Measurements from ENCODE around the gene WDR49.

DNA sequence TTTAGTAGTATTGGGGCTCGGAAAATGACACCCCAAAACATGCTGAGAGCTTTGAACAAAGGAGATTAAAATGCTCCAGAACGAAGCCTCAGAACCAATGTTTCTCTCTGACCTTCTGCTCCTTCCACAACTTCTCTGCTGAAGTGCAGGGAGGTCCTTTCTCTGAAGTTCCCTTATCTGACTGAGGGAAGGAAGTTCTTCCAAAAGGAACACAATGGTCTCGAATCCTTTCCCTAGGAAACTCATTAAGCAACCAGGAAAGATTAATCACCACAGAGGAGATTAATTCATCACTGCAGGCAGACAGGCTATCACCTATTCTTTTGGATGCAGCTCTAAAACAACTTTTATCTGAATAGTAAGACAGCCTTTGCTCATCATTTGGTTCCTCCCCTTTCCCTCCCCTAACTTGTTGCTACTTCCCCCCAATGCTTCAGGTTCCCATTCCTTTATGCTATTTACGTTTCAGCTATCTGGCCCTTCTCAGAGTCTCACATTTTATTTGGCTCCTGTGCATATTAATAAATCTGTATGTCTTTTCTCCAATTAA, 18.2 kb upstream of the WDR49 start:
- TF ChIP-seq, protein P1, sequence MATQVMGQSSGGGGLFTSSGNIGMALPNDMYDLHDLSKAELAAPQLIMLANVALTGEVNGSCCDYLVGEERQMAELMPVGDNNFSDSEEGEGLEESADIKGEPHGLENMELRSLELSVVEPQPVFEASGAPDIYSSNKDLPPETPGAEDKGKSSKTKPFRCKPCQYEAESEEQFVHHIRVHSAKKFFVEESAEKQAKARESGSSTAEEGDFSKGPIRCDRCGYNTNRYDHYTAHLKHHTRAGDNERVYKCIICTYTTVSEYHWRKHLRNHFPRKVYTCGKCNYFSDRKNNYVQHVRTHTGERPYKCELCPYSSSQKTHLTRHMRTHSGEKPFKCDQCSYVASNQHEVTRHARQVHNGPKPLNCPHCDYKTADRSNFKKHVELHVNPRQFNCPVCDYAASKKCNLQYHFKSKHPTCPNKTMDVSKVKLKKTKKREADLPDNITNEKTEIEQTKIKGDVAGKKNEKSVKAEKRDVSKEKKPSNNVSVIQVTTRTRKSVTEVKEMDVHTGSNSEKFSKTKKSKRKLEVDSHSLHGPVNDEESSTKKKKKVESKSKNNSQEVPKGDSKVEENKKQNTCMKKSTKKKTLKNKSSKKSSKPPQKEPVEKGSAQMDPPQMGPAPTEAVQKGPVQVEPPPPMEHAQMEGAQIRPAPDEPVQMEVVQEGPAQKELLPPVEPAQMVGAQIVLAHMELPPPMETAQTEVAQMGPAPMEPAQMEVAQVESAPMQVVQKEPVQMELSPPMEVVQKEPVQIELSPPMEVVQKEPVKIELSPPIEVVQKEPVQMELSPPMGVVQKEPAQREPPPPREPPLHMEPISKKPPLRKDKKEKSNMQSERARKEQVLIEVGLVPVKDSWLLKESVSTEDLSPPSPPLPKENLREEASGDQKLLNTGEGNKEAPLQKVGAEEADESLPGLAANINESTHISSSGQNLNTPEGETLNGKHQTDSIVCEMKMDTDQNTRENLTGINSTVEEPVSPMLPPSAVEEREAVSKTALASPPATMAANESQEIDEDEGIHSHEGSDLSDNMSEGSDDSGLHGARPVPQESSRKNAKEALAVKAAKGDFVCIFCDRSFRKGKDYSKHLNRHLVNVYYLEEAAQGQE (IDR thresholded peaks at IDR 0.05; ENCODE audit: low read depth): no peak
- TF ChIP-seq, protein P2, sequence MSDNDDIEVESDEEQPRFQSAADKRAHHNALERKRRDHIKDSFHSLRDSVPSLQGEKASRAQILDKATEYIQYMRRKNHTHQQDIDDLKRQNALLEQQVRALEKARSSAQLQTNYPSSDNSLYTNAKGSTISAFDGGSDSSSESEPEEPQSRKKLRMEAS (IDR thresholded peaks at IDR 0.05): no peak
- TF ChIP-seq, protein P3, sequence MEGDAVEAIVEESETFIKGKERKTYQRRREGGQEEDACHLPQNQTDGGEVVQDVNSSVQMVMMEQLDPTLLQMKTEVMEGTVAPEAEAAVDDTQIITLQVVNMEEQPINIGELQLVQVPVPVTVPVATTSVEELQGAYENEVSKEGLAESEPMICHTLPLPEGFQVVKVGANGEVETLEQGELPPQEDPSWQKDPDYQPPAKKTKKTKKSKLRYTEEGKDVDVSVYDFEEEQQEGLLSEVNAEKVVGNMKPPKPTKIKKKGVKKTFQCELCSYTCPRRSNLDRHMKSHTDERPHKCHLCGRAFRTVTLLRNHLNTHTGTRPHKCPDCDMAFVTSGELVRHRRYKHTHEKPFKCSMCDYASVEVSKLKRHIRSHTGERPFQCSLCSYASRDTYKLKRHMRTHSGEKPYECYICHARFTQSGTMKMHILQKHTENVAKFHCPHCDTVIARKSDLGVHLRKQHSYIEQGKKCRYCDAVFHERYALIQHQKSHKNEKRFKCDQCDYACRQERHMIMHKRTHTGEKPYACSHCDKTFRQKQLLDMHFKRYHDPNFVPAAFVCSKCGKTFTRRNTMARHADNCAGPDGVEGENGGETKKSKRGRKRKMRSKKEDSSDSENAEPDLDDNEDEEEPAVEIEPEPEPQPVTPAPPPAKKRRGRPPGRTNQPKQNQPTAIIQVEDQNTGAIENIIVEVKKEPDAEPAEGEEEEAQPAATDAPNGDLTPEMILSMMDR (IDR thresholded peaks at IDR 0.05 in 2 of 3, conservative IDR thresholded peaks at IDR 0.05 in 1 of 3; ENCODE audit: borderline replicate concordance in 1 of 3, insufficient read depth in 1 of 3, low read depth in 2 of 3, low read length in 2 of 3): no peak
- TF ChIP-seq POLR2AphosphoS5 (IDR thresholded peaks at IDR 0.05; ENCODE audit: low read depth, low read length) (no peak), POLR2A (IDR thresholded peaks at IDR 0.05; ENCODE audit: borderline replicate concordance, extremely low read depth, insufficient read depth, insufficient read length) (no peak)
